Gastrocnemius medialis (tissue), 4 donors: ENCODE measurements around the gene CACNA1C. TPM values are rescaled to one million over a fixed set of nuclear protein-coding genes. Genes with fewer than 3 reads are reported as not detected.
A peak's percentile ranks its signal among the peaks of the same experiment; 100 is the strongest.

Experiments
- ATAC-seq, 2 donors: fragments of 150-250 bp; one replicate each; pipeline ENCODE4 v1.9.1; 2016
- DNase-seq, 2 donors: peaks; one replicate each; pipeline ENCODE4 v3.0.0-alpha.2; 2019
- H3K27ac ChIP-seq, 4 donors: fragments of 200-600 bp; sonication (generic); 1 replicate in 1 of 4; 2 replicates in 3 of 4; pipeline ENCODE4 v1.5.1; 2016 to 2018; ENCODE audit warnings: mild to moderate bottlenecking in 2 of 4, moderate library complexity in 1 of 4
- H3K27me3 ChIP-seq, 3 donors: fragments of 200-600 bp; sonication (generic) in 2 of 3; 1 replicate in 1 of 3; 2 replicates in 2 of 3; pipeline versions ENCODE4 v1.5.1 to v1.6.0; 2016 to 2019; ENCODE audit warnings: mild to moderate bottlenecking in 1 of 3, moderate library complexity in 1 of 3
- H3K36me3 ChIP-seq, 2 donors: fragments of 200-600 bp; sonication (generic) in 1 of 2; one replicate each; pipeline ENCODE4 v1.5.1; 2017 to 2018
- H3K4me1 ChIP-seq, 2 donors: fragments of 200-600 bp; sonication (generic) in 1 of 2; one replicate each; pipeline ENCODE4 v1.5.1; 2016 to 2017; ENCODE audit warnings: mild to moderate bottlenecking in 2 of 2
- H3K4me3 ChIP-seq, 4 donors: fragments of 200-600 bp; sonication (generic) in 3 of 4; 1 replicate in 1 of 4; 2 replicates in 3 of 4; pipeline ENCODE4 v1.5.1; 2016 to 2019; ENCODE audit warnings: mild to moderate bottlenecking in 2 of 4
- H3K9me3 ChIP-seq, 3 donors: fragments of 200-600 bp; sonication (generic) in 2 of 3; 1 replicate in 1 of 3; 2 replicates in 2 of 3; pipeline ENCODE4 v1.5.1; 2016 to 2019
- CTCF ChIP-seq, 5 experiments: fragments of 450-650 bp in 3 of 5; fragments of 200-600 bp in 2 of 5; sonication (generic) in 2 of 5; IDR thresholded peaks in 4 of 5; conservative IDR thresholded peaks in 1 of 5; 1 replicate in 4 of 5; 2 replicates in 1 of 5; pipeline ENCODE4 v1.5.1; 2016 to 2019; ENCODE audit warnings: antibody characterized with exemption in 5 of 5, mild to moderate bottlenecking in 3 of 5, moderate library complexity in 3 of 5
- POLR2A ChIP-seq, 2 donors: fragments of 450-650 bp; IDR thresholded peaks; one replicate each; pipeline ENCODE4 v1.6.1; 2017; ENCODE audit warnings: antibody characterized with exemption in 2 of 2, mild to moderate bottlenecking in 2 of 2, moderate library complexity in 2 of 2
- in situ Hi-C, 4 donors: fragments of 200-750 bp; cut with MboI; loops; one replicate each; pipeline versions ENCODE4 v1.15.0 to v1.8.0; 2017; ENCODE audit warnings: low sequenced_read_pairs in 4 of 4
- intact Hi-C: fragments of 100-400 bp; cut with DNase I; formaldehyde crosslinking; loops from one replicate; pipeline ENCODE4 v1.15.1; 2023; ENCODE audit warnings: low total_unique reads
- total RNA-seq, 4 donors: library from RNA; depleted of rRNA; stranded (reverse); fragments of >200 nt; gene quantifications; one replicate each; pipeline versions ENCODE4 v1.1.0 to v1.2.3, GENCODE V29; 2016

Gene CACNA1C
- total RNA-seq, 4 donors from 2014 or later = 0.80 to 1.8 (median 0.91) TPM

- peaks cover 31 to 39% of the 10 kb centered on the region in 2 donors for H3K4me1 ChIP-seq
- TF ChIP-seq CTCF (IDR thresholded peaks at IDR 0.05 in 4 of 5, conservative IDR thresholded peaks at IDR 0.05 in 1 of 5) (no peak), POLR2A (IDR thresholded peaks at IDR 0.05) (no peak)
- no peaks in the 10 kb centered on the region for H3K9me3 ChIP-seq
- ATAC-seq = no peak
- no peak for DNase-seq
- no peak overlapping the region for H3K27ac ChIP-seq
- H3K36me3 ChIP-seq = no peaks in the 10 kb centered on the region
- in situ Hi-C loops = no loop called here
- no peak overlapping the region for H3K4me3 ChIP-seq
- intact Hi-C loops = no loop called here
- no peaks in the 10 kb centered on the region for H3K27me3 ChIP-seq
Observed at GRCh38 chr12:2352203-2352602, 299.4 kb downstream of the CACNA1C start.

- no peak for ATAC-seq
- no peak overlapping the region for H3K27ac ChIP-seq
Observed at GRCh38 chr12:2353281-2353680, 300.5 kb downstream of the CACNA1C start.

GRCh38 chr12:2353691-2354090 lies 300.9 kb downstream of the CACNA1C start:
- H3K27ac ChIP-seq = peak overlapping the region in 2 of 4 donors; percentile 50 to 57
- ATAC-seq (peak in 1 of 2 donors; percentile 3), DNase-seq (no peak)
- no peak overlapping the region for H3K4me3 ChIP-seq
- H3K9me3 ChIP-seq = no peaks in the 10 kb centered on the region
- TF ChIP-seq POLR2A (IDR thresholded peaks at IDR 0.05) = no peak
- TF ChIP-seq CTCF (IDR thresholded peaks at IDR 0.05 in 4 of 5, conservative IDR thresholded peaks at IDR 0.05 in 1 of 5) = no peak
- no peaks in the 10 kb centered on the region for H3K36me3 ChIP-seq
- intact Hi-C loops = no loop called here
- no peaks in the 10 kb centered on the region for H3K27me3 ChIP-seq
- H3K4me1 ChIP-seq = peaks cover 22 to 28% of the 10 kb centered on the region in 2 donors
- in situ Hi-C loops = no loop called here

More at GRCh38 chr12:2353281-2353680, 300.5 kb downstream of the CACNA1C start:
- Histone ChIP-seq H3K9me3 (no peaks in the 10 kb centered on the region), H3K4me1 (peaks cover 26 to 32% of the 10 kb centered on the region in 2 donors), H3K36me3 (no peaks in the 10 kb centered on the region), H3K27me3 (no peaks in the 10 kb centered on the region), H3K4me3 (no peak overlapping the region)
- no peak for TF ChIP-seq CTCF (IDR thresholded peaks at IDR 0.05 in 4 of 5, conservative IDR thresholded peaks at IDR 0.05 in 1 of 5)
- no peak for TF ChIP-seq POLR2A (IDR thresholded peaks at IDR 0.05)
- in situ Hi-C loops = no loop called here
- DNase-seq = no peak
- intact Hi-C loops = no loop called here

GRCh38 chr12:2354151-2354991 lies 301.6 kb downstream of the CACNA1C start:
- Histone ChIP-seq H3K36me3 (no peaks in the 10 kb centered on the region), H3K9me3 (no peaks in the 10 kb centered on the region), H3K27me3 (no peaks in the 10 kb centered on the region), H3K4me1 (peaks cover 21 to 24% of the 10 kb centered on the region in 2 donors), H3K27ac (peak overlapping the region; percentile 7 to 57 (median 48)), H3K4me3 (no peak overlapping the region)
- DNase-seq = peak; percentile 37 to 76
- intact Hi-C loops = no loop called here
- in situ Hi-C loops = no loop called here
- TF ChIP-seq POLR2A (IDR thresholded peaks at IDR 0.05) (no peak), CTCF (IDR thresholded peaks at IDR 0.05 in 4 of 5, conservative IDR thresholded peaks at IDR 0.05 in 1 of 5) (peak in 4 of 5 experiments; percentile 10 to 41 (median 31))
- ATAC-seq = peak; percentile 93 to 95
